Testis (tissue), 2 donors: ENCODE results near the gene NUP155.

Source experiments
- POLR2A ChIP-seq: fragments of 450-650 bp; IDR thresholded peaks from one replicate; pipeline ENCODE4 v1.6.1; 2017; ENCODE audit warnings: antibody characterized with exemption, mild to moderate bottlenecking, moderate library complexity
- TF ChIP-seq, protein P1 (sequence below), 3 experiments: fragments of 450-650 bp in 2 of 3; fragments of 200-600 bp in 1 of 3; sonication (generic) in 1 of 3; IDR thresholded peaks; one replicate each; pipeline ENCODE4 v1.5.1; 2016 to 2019; ENCODE audit warnings: antibody characterized with exemption in 3 of 3, mild to moderate bottlenecking in 2 of 3, moderate library complexity in 1 of 3

DNA sequence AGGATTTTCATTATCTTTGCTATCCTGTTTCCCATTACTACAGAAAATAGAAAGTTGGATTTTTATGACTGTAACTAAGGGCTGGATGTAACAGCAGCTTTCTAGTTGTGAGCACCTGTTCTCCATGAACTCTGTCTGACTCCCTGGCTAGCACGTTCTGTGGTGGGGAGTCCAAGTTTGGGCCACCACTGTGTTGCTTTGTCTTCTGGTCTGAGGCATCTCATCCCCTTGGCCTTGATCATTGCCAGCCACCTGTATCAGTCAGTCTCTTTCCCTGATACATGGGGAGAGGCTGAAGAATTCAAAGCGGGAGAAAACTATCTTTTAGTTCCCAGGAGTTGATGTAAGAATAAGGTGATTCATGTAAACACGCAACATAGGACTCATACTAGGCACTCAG, 41.6 kb upstream of the NUP155 start:
- TF ChIP-seq, protein P1, sequence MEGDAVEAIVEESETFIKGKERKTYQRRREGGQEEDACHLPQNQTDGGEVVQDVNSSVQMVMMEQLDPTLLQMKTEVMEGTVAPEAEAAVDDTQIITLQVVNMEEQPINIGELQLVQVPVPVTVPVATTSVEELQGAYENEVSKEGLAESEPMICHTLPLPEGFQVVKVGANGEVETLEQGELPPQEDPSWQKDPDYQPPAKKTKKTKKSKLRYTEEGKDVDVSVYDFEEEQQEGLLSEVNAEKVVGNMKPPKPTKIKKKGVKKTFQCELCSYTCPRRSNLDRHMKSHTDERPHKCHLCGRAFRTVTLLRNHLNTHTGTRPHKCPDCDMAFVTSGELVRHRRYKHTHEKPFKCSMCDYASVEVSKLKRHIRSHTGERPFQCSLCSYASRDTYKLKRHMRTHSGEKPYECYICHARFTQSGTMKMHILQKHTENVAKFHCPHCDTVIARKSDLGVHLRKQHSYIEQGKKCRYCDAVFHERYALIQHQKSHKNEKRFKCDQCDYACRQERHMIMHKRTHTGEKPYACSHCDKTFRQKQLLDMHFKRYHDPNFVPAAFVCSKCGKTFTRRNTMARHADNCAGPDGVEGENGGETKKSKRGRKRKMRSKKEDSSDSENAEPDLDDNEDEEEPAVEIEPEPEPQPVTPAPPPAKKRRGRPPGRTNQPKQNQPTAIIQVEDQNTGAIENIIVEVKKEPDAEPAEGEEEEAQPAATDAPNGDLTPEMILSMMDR (IDR thresholded peaks at IDR 0.05) = no peak
- TF ChIP-seq POLR2A = no peak
